NOMO-1 treated with DMSO at 0.1 percent for 48 hours (cell line): ENCODE measurements around the gene DIP2C.
A peak's percentile ranks its signal among the peaks of the same experiment; 100 is the strongest.
"Not testable (repeated sequence)": the region's sequence is repeated elsewhere in the genome, so short reads cannot be mapped to it uniquely, and the experiment has no call there.

Experiments
- DNase-seq: peaks from one replicate; lab custom pipeline; 2025; ENCODE audit not compliant: unreplicated experiment; lab: John Stamatoyannopoulos, UW

The DIP2C gene

DNA sequence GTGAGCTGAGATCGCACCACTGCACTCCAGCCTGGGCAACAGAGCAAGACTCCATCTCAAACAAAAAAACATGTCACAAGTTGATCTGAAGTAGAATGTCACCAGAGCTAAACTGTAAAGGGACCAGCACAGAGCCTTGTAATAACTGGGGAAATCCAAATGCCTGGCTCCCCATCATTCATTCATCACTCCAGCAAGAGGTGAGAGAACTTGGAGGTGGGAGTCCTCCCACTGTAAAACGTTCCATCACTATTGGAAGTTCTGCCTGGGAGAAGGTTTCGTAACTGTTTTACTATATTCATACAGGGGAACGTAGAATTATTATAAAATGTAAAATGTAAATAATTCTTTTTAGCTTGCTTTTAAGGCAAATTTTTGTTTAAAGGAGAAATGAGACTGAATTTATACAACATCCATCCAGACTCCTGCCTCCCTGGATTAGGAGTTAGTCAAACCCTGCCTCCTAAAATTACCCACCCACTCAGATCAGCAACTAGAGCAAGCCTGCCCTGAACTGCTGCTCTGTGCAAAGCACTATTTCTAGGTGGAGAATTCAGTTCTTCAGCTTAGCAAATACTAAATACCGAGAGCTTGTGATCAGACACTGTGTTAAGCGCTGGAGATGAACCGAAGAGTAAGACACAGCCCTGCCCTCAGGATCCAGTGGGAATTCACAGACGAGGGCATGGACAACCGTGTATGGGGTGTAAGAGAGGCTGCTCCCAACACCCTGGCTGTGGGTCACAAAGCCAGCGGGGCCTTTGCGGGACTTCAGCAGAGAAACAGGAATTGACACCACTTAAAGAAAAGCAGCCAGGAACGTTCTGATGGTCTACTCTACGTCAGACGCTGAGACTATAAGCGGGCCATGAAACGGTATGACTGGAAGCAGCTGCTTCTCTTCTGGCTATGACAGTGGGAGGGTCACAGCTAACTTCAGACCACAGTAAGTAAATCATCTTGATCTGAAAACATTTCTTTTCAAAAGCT is 345.9 kb downstream of the DIP2C start:
- DNase-seq: no peak

DNA sequence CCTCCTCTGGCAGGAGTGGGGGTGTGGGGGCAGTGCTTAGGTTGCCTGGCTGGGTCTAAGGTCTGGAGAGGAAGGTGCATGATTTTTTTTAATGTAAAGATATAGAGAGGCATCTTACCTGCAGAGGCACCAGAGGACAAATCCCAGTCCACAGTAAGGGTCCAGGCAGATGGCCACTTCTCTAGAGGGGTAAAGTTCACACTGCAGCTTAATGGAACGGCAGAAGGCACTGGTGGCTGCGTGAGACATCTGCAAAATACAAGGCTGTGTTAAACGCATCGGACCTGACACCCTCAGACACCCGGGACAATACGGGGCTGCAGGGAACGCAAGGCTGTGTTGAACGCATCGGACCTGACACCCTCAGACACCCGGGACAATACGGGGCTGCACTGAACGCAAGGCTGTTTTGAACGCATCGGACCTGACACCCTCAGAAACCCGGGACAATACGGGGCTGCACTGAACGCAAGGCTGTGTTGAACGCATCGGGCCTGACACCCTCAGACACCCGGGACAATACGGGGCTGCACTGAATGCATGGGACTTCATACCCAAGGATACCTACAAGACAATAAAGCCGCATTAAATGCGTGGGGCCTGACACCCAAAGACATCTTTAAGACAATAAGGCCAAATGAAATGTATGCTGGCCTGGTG is 348.3 kb downstream of the DIP2C start:
- no peak for DNase-seq

- no peak for DNase-seq
Observed at GRCh38 chr10:340646-341045, 348.8 kb downstream of the DIP2C start.

- no peak for DNase-seq
Observed at GRCh38 chr10:339038-339391, 350.5 kb downstream of the DIP2C start.

DNA sequence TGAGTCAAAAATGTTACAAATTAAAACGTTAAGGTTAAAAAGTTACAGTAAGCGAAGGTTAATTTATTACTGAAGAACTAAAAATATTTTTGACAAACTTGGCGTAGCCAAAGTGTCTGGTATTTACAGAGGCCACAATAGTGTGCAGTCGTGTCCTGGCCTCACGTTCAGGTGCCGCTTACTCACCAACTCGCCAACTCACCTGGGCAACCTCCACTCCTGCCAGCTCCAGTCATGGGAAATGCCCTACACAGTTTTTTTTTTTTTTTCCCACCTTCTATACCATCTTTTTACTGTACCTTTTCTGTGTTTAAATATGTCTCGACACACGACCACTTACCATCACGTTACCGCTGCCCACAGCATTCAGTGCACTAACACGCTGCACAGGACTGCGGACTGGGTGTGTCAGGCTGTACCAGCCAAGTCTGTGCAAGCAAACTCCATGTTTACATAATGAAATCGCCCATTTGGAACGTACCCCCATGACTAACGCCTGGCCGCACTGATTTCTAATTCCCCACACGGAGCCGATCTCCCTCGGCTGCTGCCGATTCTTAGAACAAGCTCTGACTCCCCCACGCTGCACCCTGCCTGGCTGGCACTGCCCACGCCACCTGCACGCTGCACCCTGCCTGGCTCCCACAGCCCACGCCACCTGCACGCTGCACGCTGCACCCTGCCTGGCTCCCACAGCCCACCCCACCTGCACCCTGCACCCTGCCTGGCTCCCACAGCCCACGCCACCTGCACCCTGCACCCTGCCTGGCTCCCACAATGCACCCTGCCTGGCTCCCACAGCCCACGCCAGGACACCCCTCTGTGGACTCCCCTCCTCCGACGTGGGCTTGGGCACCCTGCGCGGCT is 351.1 kb downstream of the DIP2C start:
- no peak for DNase-seq

- no peak for DNase-seq
Observed at GRCh38 chr10:336247-336646, 353.2 kb downstream of the DIP2C start.

GRCh38 chr10:335151-335800 is 354.2 kb downstream of the DIP2C start:
- DNase-seq: no peak

GRCh38 chr10:331186-331585 is 358.3 kb downstream of the DIP2C start:
- no peak for DNase-seq

DNA sequence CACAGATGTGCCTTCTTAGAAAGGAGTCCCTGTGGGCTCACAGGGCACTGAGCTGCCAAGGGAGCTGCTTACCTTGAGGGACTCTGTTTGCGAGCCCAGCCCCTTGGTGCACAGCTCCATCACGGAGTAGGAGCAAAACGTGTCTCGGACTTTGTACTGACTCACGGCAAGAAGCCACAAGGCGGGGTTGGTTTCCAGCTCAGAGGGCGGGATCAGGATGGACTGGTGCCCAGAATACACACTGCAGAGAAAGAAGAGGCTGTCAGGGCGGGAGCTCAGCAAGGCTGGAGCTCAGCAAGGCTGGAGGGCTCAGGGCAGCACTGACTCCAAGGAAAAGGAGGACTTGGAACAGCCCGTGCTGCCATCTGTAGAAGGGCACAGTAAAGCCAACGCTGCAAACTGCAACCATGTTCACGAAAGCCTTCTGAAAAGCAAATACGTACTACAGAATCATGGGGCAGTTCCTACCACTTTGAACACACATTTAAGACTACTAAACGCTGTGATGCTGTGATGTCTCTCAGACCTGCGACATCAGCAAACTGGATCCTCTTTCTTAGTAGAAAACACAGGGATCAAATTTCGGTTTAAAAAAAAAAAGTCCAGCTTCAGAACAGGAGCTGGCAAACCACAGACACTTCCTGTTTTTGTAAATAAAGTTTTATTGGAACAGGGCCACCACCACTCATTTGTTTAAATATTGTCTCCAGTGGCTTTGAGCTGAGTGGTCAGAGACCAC is 359.9 kb downstream of the DIP2C start:
- DNase-seq: peak; percentile 15

DNA sequence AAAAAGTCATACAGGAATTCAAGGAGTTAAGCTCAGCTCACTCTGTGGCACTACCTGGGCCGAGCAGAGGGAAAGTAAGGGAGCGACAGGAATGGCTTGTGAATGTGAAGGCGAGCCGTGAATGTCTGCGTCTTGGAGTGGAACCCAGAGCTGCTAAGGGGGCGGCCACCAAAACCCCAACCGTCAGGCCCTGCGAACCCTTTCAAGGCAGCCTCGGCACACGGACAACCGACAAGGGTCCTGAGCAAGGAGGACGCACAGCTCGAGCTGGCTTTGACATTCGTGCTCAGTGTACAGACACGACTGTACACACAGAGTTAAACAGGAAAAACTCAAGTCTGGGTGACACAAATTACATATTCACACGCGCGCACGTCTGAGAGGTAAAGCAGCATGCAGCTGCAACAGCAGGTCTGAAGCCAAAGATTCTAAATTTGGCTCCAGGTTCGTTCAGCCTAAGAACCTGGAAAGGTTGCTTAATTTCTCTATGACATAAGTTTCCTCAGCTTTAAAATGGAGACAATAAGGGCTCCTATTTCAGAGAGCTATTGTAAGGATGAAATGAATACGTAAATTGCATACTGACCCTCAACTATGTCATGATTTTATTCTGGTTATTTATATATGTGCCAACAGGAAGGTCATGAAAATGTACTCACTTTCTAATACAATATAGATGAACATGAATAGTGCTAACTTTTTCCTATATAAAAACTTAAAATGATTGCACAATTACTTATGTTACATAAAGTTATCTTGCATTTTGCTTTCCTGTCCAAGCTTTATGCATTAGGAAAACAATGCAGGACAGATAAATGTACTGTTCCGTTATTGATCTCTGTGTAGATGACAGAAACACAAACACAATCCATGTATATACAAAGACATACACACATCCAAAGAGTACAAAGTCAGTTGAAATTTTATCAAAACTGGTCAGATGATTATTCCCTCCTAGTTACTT is 361.3 kb downstream of the DIP2C start:
- no peak for DNase-seq

DNA sequence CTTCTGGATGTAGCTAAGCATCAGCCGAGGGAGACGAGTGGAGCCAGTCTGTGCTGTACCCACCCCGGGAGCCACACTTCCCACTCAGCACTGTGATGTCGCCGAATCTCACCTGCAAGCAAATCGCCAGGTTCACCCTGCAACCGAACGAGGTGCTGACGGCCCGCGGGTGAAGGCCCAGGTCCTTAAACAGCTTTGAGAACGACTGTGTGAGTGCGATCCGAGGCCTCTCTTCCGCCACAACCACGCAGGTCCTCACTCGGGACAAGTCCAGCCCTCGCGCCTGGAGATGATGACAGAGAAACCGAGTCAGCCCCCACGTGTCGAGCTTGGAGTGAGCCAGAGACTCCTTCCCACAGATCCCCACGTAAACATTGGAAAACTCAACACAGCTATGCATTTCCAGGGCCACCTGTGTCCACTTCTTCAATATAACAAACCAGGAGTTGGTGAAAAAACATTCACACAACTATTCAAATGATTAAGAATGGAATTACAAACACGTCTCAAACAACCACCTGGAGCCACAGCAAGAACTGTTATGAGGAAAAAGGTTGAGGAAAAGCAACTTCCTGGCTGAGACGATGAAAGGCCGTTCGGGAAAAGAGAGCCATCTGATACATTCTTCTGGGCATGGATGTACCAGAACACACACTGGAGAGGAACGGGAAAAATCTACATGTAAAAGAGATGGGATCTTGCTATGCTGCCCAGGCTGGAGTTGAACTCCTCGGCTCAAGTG is 362.4 kb downstream of the DIP2C start:
- no peak for DNase-seq

DNA sequence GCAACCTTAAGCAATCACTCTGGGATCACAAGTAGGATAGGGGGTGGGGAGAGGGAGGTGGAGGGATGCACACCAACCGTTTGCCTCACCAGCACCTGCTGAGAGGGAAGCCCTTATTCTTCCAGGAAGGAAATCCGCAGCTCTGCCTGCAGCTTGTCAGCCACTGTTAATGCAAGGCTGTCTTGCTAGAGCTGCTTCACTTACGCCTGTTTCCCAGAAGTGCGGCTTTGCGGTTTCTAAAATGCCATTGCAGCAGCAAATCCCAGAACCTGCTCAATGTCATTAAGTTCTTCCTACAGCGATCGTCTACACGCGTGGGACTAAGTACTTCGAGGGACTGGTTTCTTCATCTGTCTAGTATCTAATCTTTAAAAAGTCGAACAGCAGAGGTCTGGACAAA is 363.1 kb downstream of the DIP2C start:
- DNase-seq: no peak

GRCh38 chr10:325282-325681 is 364.2 kb downstream of the DIP2C start:
- no peak for DNase-seq

- no peak for DNase-seq
Observed at GRCh38 chr10:324593-324992, 364.9 kb downstream of the DIP2C start.

- peak; percentile 85 for DNase-seq
Observed at GRCh38 chr10:323651-324293, 365.7 kb downstream of the DIP2C start.

- not testable (repeated sequence) for DNase-seq
Observed at GRCh38 chr10:323046-323445, 366.4 kb downstream of the DIP2C start.

GRCh38 chr10:320771-321170 is 368.7 kb downstream of the DIP2C start:
- DNase-seq: no peak

GRCh38 chr10:317926-318325 is 371.5 kb downstream of the DIP2C start:
- DNase-seq: no peak
